MM.1S (cell line): ENCODE results near the gene AMOTL1.

Experiments
- DNase-seq: peaks from one replicate; pipeline ENCODE4 v3.0.0-alpha.2; 2015
- H2AFZ ChIP-seq: fragments of 300-600 bp; sonication (generic); 2 replicates; pipeline ENCODE4 v1.6.0; 2016; ENCODE audit warnings: antibody characterized with exemption, low read length
- H3F3A ChIP-seq: fragments of 300-600 bp; sonication (generic); 2 replicates; pipeline ENCODE4 v1.6.1; 2016; ENCODE audit warnings: mild to moderate bottlenecking, antibody characterized with exemption, low read length, moderate library complexity, mixed read lengths; ENCODE audit not compliant: insufficient read depth
- H3K27ac ChIP-seq: fragments of 300-600 bp; sonication (generic); 2 replicates; pipeline ENCODE4 v1.5.1; 2016; ENCODE audit warnings: mild to moderate bottlenecking, low read length
- H3K27me3 ChIP-seq: fragments of 300-600 bp; sonication (generic); replicated peaks from 2 replicates; pipeline ENCODE4 v1.6.0; 2016; ENCODE audit warnings: low read length; ENCODE audit not compliant: insufficient read depth
- H3K36me3 ChIP-seq: fragments of 300-600 bp; sonication (generic); replicated peaks from 2 replicates; pipeline ENCODE4 v1.6.1; 2016; ENCODE audit warnings: mild to moderate bottlenecking, low read length, mixed read lengths; ENCODE audit not compliant: insufficient read depth
- H3K4me1 ChIP-seq: fragments of 300-600 bp; sonication (generic); 2 replicates; pipeline ENCODE4 v1.6.1; 2016; ENCODE audit warnings: low read length, mixed read lengths
- H3K4me2 ChIP-seq: fragments of 300-600 bp; sonication (generic); 2 replicates; pipeline ENCODE4 v1.6.0; 2016; ENCODE audit warnings: low read depth, low read length
- H3K4me3 ChIP-seq: fragments of 300-600 bp; sonication (generic); 2 replicates; pipeline ENCODE4 v1.5.1; 2016; ENCODE audit warnings: low read length, mixed read lengths
- H3K79me2 ChIP-seq: fragments of 300-600 bp; sonication (generic); 2 replicates; pipeline ENCODE4 v1.6.1; 2016; ENCODE audit warnings: mixed run types, low read length, mixed read lengths
- H3K9ac ChIP-seq: fragments of 300-600 bp; sonication (generic); 2 replicates; pipeline ENCODE4 v1.6.1; 2016; ENCODE audit warnings: low read length, mixed read lengths
- H3K9me2 ChIP-seq: fragments of 300-600 bp; sonication (generic); replicated peaks from 2 replicates; pipeline ENCODE4 v1.6.1; 2016; ENCODE audit warnings: mild to moderate bottlenecking, low read length, mixed read lengths; ENCODE audit not compliant: insufficient read depth
- H3K9me3 ChIP-seq: fragments of 300-600 bp; sonication (generic); replicated peaks from 2 replicates; pipeline ENCODE4 v1.6.1; 2016; ENCODE audit warnings: mild to moderate bottlenecking, low read length, mixed read lengths; ENCODE audit not compliant: insufficient read depth
- H4K20me1 ChIP-seq: fragments of 300-600 bp; sonication (generic); 2 replicates; pipeline ENCODE4 v1.6.1; 2016; ENCODE audit warnings: mild to moderate bottlenecking, low read length, moderate library complexity, mixed read lengths; ENCODE audit not compliant: insufficient read depth
- EZH2 ChIP-seq: fragments of 300-600 bp; sonication (generic); optimal IDR thresholded peaks from 2 replicates; pipeline ENCODE3; 2017; ENCODE audit warnings: low read depth, mild to moderate bottlenecking, antibody characterized with exemption, low read length, mixed read lengths
- EZH2phosphoT487 ChIP-seq: fragments of 300-600 bp; sonication (generic); IDR thresholded peaks from 2 replicates; pipeline ENCODE4 v1.6.1; 2018; ENCODE audit warnings: antibody characterized with exemption, low read length
- TF ChIP-seq, protein P1 (sequence below): fragments of 300-600 bp; sonication (generic); IDR thresholded peaks from 2 replicates; pipeline ENCODE4 v1.5.1; 2016; ENCODE audit warnings: antibody characterized with exemption, low read length, mixed read lengths

The AMOTL1 gene

GRCh38 chr11:94731880-94732601 is 36.1 kb upstream of the AMOTL1 start:
- Histone ChIP-seq H3K4me2 (no peak overlapping the region), H4K20me1 (no peaks in the 10 kb centered on the region), H3K4me3 (no peak overlapping the region), H3K9me2 (no peaks in the 10 kb centered on the region), H3F3A (no peaks in the 10 kb centered on the region), H2AFZ (no peak overlapping the region), H3K9ac (no peak overlapping the region), H3K9me3 (no peaks in the 10 kb centered on the region), H3K27ac (no peak overlapping the region), H3K27me3 (no peaks in the 10 kb centered on the region), H3K36me3 (no peaks in the 10 kb centered on the region), H3K4me1 (no peaks in the 10 kb centered on the region), H3K79me2 (no peaks in the 10 kb centered on the region)
- no peak for DNase-seq
- TF ChIP-seq EZH2: no peak
- no peak for TF ChIP-seq EZH2phosphoT487
- TF ChIP-seq, protein P1, sequence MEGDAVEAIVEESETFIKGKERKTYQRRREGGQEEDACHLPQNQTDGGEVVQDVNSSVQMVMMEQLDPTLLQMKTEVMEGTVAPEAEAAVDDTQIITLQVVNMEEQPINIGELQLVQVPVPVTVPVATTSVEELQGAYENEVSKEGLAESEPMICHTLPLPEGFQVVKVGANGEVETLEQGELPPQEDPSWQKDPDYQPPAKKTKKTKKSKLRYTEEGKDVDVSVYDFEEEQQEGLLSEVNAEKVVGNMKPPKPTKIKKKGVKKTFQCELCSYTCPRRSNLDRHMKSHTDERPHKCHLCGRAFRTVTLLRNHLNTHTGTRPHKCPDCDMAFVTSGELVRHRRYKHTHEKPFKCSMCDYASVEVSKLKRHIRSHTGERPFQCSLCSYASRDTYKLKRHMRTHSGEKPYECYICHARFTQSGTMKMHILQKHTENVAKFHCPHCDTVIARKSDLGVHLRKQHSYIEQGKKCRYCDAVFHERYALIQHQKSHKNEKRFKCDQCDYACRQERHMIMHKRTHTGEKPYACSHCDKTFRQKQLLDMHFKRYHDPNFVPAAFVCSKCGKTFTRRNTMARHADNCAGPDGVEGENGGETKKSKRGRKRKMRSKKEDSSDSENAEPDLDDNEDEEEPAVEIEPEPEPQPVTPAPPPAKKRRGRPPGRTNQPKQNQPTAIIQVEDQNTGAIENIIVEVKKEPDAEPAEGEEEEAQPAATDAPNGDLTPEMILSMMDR: no peak

DNA sequence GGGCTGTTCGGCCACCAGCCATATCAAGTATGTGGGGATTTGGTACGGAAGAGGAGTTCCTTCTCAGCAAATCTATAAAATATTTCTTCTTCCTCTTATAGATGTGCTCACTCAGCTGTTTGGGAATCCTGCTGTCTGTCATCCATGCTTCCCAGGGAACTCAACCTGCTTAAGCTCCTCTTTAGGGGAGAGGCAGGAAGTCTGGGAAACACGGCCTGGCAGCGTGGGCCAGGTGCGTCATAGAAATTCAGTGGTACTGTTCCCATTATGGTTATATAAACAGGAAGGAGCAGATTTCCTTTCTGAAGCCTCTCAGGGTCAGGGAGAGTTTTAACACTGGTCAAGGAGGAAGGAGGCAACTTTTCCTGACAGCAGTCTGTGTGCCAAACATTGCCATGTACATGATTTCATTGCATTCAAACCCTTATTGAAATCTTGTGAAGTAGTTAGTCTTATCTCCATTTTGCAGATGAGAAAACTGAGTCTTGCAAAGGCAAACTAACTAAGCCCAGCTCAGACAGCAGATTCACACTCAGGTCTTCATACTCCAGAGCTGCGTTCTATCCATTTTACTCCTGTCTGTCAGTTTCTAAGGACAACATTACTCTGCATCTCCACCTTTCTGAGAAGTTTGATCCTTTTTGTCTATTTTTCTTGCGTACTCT is 35.4 kb upstream of the AMOTL1 start:
- no peak for DNase-seq
- Histone ChIP-seq H3K36me3 (no peaks in the 10 kb centered on the region), H3K9ac (no peak overlapping the region), H3K9me3 (no peaks in the 10 kb centered on the region), H3K27me3 (no peaks in the 10 kb centered on the region), H3K79me2 (no peaks in the 10 kb centered on the region), H3F3A (no peaks in the 10 kb centered on the region), H3K27ac (no peak overlapping the region), H3K4me2 (no peak overlapping the region), H2AFZ (no peak overlapping the region), H3K4me1 (no peaks in the 10 kb centered on the region), H3K9me2 (no peaks in the 10 kb centered on the region), H4K20me1 (no peaks in the 10 kb centered on the region), H3K4me3 (no peak overlapping the region)
- TF ChIP-seq EZH2phosphoT487 (no peak), EZH2 (no peak)
- TF ChIP-seq, protein P1: no peak

DNA sequence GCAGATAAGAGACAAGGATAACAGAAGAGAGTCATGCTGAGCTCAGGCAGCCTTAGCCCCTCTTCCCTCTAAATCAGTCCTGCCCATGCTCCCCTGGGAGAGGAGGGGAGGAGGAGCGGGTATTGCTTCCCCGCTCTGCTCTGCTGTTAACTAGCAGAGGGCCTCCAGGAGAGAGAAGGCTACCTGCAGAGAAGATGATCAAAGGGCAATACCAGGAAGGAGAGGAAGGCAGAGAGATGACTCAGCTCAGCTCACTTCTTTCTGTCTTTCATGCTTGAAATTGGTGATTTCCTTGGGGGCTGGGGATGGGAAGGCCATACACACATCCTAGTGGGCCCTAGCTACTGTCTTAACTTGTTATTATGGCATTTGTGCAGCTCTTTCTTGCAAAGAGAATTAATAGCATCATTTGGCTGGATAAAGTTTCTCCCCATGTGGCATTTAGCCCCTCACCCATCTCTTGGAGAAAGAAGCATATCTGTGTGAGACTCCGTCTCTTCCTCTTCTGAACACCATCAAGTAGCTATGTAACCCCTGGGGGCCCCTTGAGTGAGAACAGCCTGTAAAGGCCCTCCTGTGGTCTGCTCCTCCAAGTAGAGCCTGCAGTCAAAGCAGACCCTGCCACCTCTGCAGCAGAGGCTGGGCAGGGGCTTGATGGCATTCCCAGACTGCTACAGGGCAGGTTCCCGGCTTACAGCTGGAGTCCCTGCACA is 33.4 kb upstream of the AMOTL1 start:
- Histone ChIP-seq H3F3A (no peaks in the 10 kb centered on the region), H3K4me2 (no peak overlapping the region), H3K9ac (no peak overlapping the region), H3K9me2 (no peaks in the 10 kb centered on the region), H4K20me1 (no peaks in the 10 kb centered on the region), H3K36me3 (no peaks in the 10 kb centered on the region), H3K79me2 (no peaks in the 10 kb centered on the region), H3K27me3 (peaks cover under 1% of the 10 kb centered on the region; the same call in 1 of the 2 replicates), H3K9me3 (no peaks in the 10 kb centered on the region), H2AFZ (no peak overlapping the region), H3K4me3 (no peak overlapping the region), H3K4me1 (no peaks in the 10 kb centered on the region), H3K27ac (no peak overlapping the region)
- TF ChIP-seq EZH2phosphoT487: no peak
- TF ChIP-seq, protein P1: no peak
- DNase-seq: no peak
